HepG2 (cell line): Measurements from ENCODE around the gene KCNN2. TPM values are rescaled to one million over a fixed set of nuclear protein-coding genes. Genes with fewer than 3 reads are reported as not detected.

Source experiments
- ATAC-seq: fragments of 200-7000 bp; cut with Tn5 transposase; 3 replicates; pipeline ENCODE4 v1.9.1; 2020; ENCODE audit warnings: mild to moderate bottlenecking, moderate library complexity
- BruUV-seq: library from RNA; stranded (reverse); fragments of 400-500 nt; replicated peaks from 2 replicates; lab custom pipeline; 2021; lab: Mats Ljungman, UMichigan
- CTCF ChIA-PET: fragments of 300-600 bp; formaldehyde crosslinking; extraction: SDS; loops from one replicate; lab custom pipeline; 2021; ENCODE audit warnings: low total read pairs, inconsistent platforms, low intra/inter-chr PET ratio; lab: Yijun Ruan, JAX
- POLR2A ChIA-PET: fragments of 350-600 bp; sonication (Branson Sonifier 250); formaldehyde crosslinking; loops from one replicate; lab custom pipeline; 2020; ENCODE audit warnings: antibody characterized with exemption, inconsistent platforms; lab: Yijun Ruan, JAX
- DNase-seq: peaks from one replicate; pipeline ENCODE4 v3.0.0-alpha.2; 2015; ENCODE audit warnings: low spot score
- FAIRE-seq: peaks from 3 replicates; lab custom pipeline; 2011; peaks lifted over from hg19 to GRCh38; lab: Jason Lieb, UNC
- H2AFZ ChIP-seq: one replicate; pipeline ENCODE4 v1.6.1; 2011; ENCODE audit warnings: low read length, inconsistent platforms
- H3K27ac ChIP-seq: fragments of 300-600 bp; 3 replicates; pipeline ENCODE4 v1.8.0; 2011; ENCODE audit warnings: mixed run types, mild to moderate bottlenecking, mixed read lengths, low read length, inconsistent platforms; ENCODE audit not compliant: insufficient read depth; ENCODE audit errors: extremely low read length
- H3K27me3 ChIP-seq, 2 experiments: fragments of 200-600 bp in 1 of 2; 2 replicates in 1 of 2; 3 replicates in 1 of 2; pipeline versions ENCODE4 v1.6.0 to v1.8.0; 2011; ENCODE audit warnings: low read length in 2 of 2, mild to moderate bottlenecking in 2 of 2, moderate library complexity in 2 of 2, inconsistent platforms in 1 of 2; ENCODE audit not compliant: insufficient read depth in 2 of 2, control insufficient read depth in 1 of 2
- H3K36me3 ChIP-seq, 2 experiments: fragments of 200-600 bp in 1 of 2; replicated peaks in 1 of 2; 2 replicates in 1 of 2; 3 replicates in 1 of 2; pipeline versions ENCODE4 v1.5.1 to v1.8.0; 2011; ENCODE audit warnings: low read length in 2 of 2, inconsistent platforms in 1 of 2; ENCODE audit not compliant: insufficient read depth in 2 of 2, control insufficient read depth in 1 of 2
- H3K4me1 ChIP-seq: 2 replicates; pipeline ENCODE4 v1.5.1; 2012; ENCODE audit warnings: low read length, inconsistent platforms; ENCODE audit not compliant: insufficient read depth
- H3K4me2 ChIP-seq: 2 replicates; pipeline ENCODE4 v1.6.0; 2011; ENCODE audit warnings: low read depth, low read length, inconsistent platforms
- H3K4me3 ChIP-seq, 3 experiments: fragments of 200-600 bp in 1 of 3; sonication (generic), shearing (Covaris generic) in 1 of 3; replicated peaks in 1 of 3; 2 replicates each; pipeline ENCODE4 v1.5.1; 2011 to 2016; ENCODE audit warnings: low read length in 3 of 3, inconsistent platforms in 2 of 3, low read depth in 2 of 3, mild to moderate bottlenecking in 2 of 3, control low read depth in 1 of 3, mixed read lengths in 1 of 3; ENCODE audit not compliant: insufficient read depth in 1 of 3
- H3K79me2 ChIP-seq: one replicate; pipeline ENCODE4 v1.6.1; 2011; ENCODE audit warnings: low read length, inconsistent platforms; ENCODE audit not compliant: insufficient read depth
- H3K9ac ChIP-seq: 2 replicates; pipeline ENCODE4 v1.6.0; 2011; ENCODE audit warnings: mild to moderate bottlenecking, low read depth, low read length, inconsistent platforms; ENCODE audit not compliant: insufficient read depth
- H3K9me3 ChIP-seq: 2 replicates; pipeline ENCODE4 v1.5.1; 2012; ENCODE audit warnings: mild to moderate bottlenecking, low read length
- H4K20me1 ChIP-seq: 2 replicates; pipeline ENCODE4 v1.6.0; 2011; ENCODE audit warnings: inconsistent platforms, mild to moderate bottlenecking, low read length, moderate library complexity; ENCODE audit not compliant: insufficient read depth
- HES4 ChIP-seq: sonication (generic); formaldehyde crosslinking; IDR thresholded peaks from 2 replicates; pipeline ENCODE4 v1.9.0; 2021; ENCODE audit warnings: mild to moderate bottlenecking, missing genetic modification reagents, borderline replicate concordance
- SNRNP70 ChIP-seq: fragments of 200-400 bp; formaldehyde crosslinking; IDR thresholded peaks from 2 replicates; pipeline ENCODE4 v1.6.1; 2017; ENCODE audit warnings: mild to moderate bottlenecking, low read depth, low read length, moderate library complexity
- U2AF2 ChIP-seq: fragments of 200-400 bp; formaldehyde crosslinking; IDR thresholded peaks from 2 replicates; pipeline ENCODE4 v1.6.1; 2017; ENCODE audit warnings: low read depth, mild to moderate bottlenecking, low read length
- ZNF33A ChIP-seq: sonication (generic); formaldehyde crosslinking; IDR thresholded peaks from 2 replicates; pipeline ENCODE4 v1.5.1; 2020; ENCODE audit warnings: missing genetic modification reagents, mild to moderate bottlenecking, moderate library complexity, borderline replicate concordance
- WGBS: methylation state at CpG from one replicate; pipeline ENCODE4 v1.1.6; 2017; ENCODE audit warnings: low lambda C conversion rate; 5-methylcytosine and 5-hydroxymethylcytosine counted together
- in situ Hi-C: cut with HindIII; loops from 2 replicates; pipeline ENCODE4 v1.10.0; 2017; ENCODE audit warnings: low pct_unique_long_range_greater_than_20kb; ENCODE audit not compliant: extremely low pct_ligation_motif_present
- intact Hi-C: fragments of 100-400 bp; cut with micrococcal nuclease; formaldehyde crosslinking; loops from one replicate; pipeline ENCODE4 v1.10.0; 2022; ENCODE audit not compliant: unreplicated experiment
- polyA plus RNA-seq, 8 experiments: library from polyadenylated mRNA; depleted of rRNA in 3 of 8; stranded (reverse) in 7 of 8; unstranded in 1 of 8; fragments of >200 nt; fragmentation: Illumina TruSeq in 4 of 8; extraction: Trizol in 4 of 8; gene quantifications; 2 replicates each; pipeline versions ENCODE4 v1.2.1 to v1.2.3, GENCODE V29; 2011 to 2016; ENCODE audit warnings: low read depth in 4 of 8, missing spikeins in 1 of 8, mixed read lengths in 1 of 8; ENCODE audit not compliant: insufficient read depth in 1 of 8
- total RNA-seq, 5 experiments: library from RNA; depleted of rRNA; stranded (reverse); fragments of >200 nt; fragmentation: Illumina TruSeq; extraction: Trizol; gene quantifications; 2 replicates each; pipeline ENCODE4 v1.2.3, GENCODE V29; 2016; ENCODE audit warnings: low read depth in 1 of 5
- TF ChIP-seq, protein P1 (sequence below), 2 experiments: sonication (generic) in 1 of 2; formaldehyde crosslinking in 1 of 2; IDR thresholded peaks; 2 replicates each; pipeline versions ENCODE4 v1.5.1 to v1.6.1; 2011 to 2020; ENCODE audit warnings: borderline replicate concordance in 1 of 2, low read depth in 1 of 2, low read length in 1 of 2, mild to moderate bottlenecking in 1 of 2, missing genetic modification reagents in 1 of 2, moderate library complexity in 1 of 2
- TF ChIP-seq, protein P2 (sequence below): sonication (generic); formaldehyde crosslinking; IDR thresholded peaks from 2 replicates; pipeline ENCODE4 v1.4.0; 2020; ENCODE audit warnings: low read depth, missing genetic modification reagents
- TF ChIP-seq, protein P3 (sequence below): sonication (generic); formaldehyde crosslinking; IDR thresholded peaks from 2 replicates; pipeline ENCODE4 v1.9.0; 2021; ENCODE audit warnings: missing genetic modification reagents, borderline replicate concordance

KCNN2 gene
- total and polyA plus RNA-seq, 2 of the 13 experiments (the other 11 are each of a cell fraction or from before 2014, with no cell fraction given): not detected

DNA sequence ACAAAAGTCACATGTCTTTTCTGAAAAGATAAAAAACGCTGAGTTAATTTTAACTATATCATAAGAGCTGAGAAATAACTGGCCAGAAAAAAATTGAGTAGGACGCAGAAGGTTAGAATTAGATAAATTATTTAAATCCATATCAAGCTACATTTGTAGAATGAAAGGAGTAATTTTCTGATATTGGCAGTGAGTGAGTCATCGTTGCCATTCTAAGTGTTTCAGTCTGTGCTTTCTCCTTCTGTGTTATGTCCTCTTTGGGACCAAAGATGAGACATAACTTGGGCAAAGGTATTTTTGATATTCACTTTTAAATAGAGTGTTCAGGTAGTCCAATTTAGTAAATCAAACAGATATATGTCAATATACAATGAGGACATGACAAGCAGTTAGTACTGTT lies 34.4 kb upstream of the KCNN2 start:
- ATAC-seq (no peak), FAIRE-seq (no peak), DNase-seq (no peak)
- TF ChIP-seq HES4 (no peak), SNRNP70 (no peak), U2AF2 (no peak), ZNF33A (CRISPR knock-in tag) (no peak)
- BruUV-seq: no TSS peak
- Histone ChIP-seq H3K4me1 (no peaks in the 10 kb centered on the region), H3K79me2 (no peaks in the 10 kb centered on the region), H3K4me3 (no peak overlapping the region), H3K36me3 (no peaks in the 10 kb centered on the region), H3K27ac (no peak overlapping the region), H3K9ac (no peak overlapping the region), H2AFZ (no peak overlapping the region), H3K27me3 (no peaks in the 10 kb centered on the region), H3K4me2 (no peak overlapping the region), H4K20me1 (no peaks in the 10 kb centered on the region), H3K9me3 (no peaks in the 10 kb centered on the region)
- intact Hi-C loops: no loop called here
- ChIA-PET POLR2A (no interaction called here), CTCF (no interaction called here)
- WGBS: under 1% methylated on average over 3 of the region's 3 CpGs
- in situ Hi-C loops: no loop called here

DNA sequence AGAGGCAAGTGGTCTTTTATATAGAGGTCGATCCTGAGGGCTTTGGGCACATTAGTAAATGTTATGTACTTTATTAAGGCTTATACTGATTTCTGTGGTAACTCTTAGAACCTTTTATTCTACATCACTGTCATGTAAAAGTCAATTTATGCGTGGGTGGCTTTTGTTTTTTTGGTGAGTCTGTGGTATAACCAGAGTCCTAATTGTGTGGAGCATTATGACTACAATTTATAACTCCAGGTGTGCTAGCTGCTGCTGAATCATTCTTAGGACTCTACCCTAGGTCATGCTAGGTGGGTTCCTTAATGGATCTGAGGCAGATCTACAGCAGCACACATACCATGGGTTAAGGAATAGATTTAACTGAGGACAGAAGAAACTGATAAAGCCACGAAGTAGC lies 33.9 kb upstream of the KCNN2 start:
- H3K36me3 ChIP-seq: no peaks in the 10 kb centered on the region
- no peak for DNase-seq
- intact Hi-C loops: no loop called here
- TF ChIP-seq, protein P1, sequence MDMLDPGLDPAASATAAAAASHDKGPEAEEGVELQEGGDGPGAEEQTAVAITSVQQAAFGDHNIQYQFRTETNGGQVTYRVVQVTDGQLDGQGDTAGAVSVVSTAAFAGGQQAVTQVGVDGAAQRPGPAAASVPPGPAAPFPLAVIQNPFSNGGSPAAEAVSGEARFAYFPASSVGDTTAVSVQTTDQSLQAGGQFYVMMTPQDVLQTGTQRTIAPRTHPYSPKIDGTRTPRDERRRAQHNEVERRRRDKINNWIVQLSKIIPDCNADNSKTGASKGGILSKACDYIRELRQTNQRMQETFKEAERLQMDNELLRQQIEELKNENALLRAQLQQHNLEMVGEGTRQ (IDR thresholded peaks at IDR 0.05; ENCODE audit: low read depth, low read length): no peak
- TF ChIP-seq, protein P1 (CRISPR knock-in tag; IDR thresholded peaks at IDR 0.05; ENCODE audit: borderline replicate concordance): no peak
- TF ChIP-seq, protein P2, sequence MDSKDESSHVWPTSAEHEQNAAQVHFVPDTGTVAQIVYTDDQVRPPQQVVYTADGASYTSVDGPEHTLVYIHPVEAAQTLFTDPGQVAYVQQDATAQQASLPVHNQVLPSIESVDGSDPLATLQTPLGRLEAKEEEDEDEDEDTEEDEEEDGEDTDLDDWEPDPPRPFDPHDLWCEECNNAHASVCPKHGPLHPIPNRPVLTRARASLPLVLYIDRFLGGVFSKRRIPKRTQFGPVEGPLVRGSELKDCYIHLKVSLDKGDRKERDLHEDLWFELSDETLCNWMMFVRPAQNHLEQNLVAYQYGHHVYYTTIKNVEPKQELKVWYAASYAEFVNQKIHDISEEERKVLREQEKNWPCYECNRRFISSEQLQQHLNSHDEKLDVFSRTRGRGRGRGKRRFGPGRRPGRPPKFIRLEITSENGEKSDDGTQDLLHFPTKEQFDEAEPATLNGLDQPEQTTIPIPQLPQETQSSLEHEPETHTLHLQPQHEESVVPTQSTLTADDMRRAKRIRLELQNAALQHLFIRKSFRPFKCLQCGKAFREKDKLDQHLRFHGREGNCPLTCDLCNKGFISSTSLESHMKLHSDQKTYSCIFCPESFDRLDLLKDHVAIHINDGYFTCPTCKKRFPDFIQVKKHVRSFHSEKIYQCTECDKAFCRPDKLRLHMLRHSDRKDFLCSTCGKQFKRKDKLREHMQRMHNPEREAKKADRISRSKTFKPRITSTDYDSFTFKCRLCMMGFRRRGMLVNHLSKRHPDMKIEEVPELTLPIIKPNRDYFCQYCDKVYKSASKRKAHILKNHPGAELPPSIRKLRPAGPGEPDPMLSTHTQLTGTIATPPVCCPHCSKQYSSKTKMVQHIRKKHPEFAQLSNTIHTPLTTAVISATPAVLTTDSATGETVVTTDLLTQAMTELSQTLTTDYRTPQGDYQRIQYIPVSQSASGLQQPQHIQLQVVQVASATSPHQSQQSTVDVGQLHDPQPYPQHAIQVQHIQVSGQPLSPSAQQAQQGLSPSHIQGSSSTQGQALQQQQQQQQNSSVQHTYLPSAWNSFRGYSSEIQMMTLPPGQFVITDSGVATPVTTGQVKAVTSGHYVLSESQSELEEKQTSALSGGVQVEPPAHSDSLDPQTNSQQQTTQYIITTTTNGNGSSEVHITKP (CRISPR knock-in tag): no peak
- TF ChIP-seq, protein P3, sequence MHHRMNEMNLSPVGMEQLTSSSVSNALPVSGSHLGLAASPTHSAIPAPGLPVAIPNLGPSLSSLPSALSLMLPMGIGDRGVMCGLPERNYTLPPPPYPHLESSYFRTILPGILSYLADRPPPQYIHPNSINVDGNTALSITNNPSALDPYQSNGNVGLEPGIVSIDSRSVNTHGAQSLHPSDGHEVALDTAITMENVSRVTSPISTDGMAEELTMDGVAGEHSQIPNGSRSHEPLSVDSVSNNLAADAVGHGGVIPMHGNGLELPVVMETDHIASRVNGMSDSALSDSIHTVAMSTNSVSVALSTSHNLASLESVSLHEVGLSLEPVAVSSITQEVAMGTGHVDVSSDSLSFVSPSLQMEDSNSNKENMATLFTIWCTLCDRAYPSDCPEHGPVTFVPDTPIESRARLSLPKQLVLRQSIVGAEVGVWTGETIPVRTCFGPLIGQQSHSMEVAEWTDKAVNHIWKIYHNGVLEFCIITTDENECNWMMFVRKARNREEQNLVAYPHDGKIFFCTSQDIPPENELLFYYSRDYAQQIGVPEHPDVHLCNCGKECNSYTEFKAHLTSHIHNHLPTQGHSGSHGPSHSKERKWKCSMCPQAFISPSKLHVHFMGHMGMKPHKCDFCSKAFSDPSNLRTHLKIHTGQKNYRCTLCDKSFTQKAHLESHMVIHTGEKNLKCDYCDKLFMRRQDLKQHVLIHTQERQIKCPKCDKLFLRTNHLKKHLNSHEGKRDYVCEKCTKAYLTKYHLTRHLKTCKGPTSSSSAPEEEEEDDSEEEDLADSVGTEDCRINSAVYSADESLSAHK (CRISPR knock-in tag): no peak

More for the DNA sequence above, 33.9 kb upstream of the KCNN2 start:
- Histone ChIP-seq H4K20me1 (no peaks in the 10 kb centered on the region), H3K9me3 (no peaks in the 10 kb centered on the region), H3K9ac (no peak overlapping the region), H3K4me2 (no peak overlapping the region), H3K79me2 (no peaks in the 10 kb centered on the region), H3K4me1 (no peaks in the 10 kb centered on the region), H2AFZ (no peak overlapping the region), H3K4me3 (no peak overlapping the region), H3K27ac (no peak overlapping the region), H3K27me3 (no peaks in the 10 kb centered on the region)
- ChIA-PET POLR2A (no interaction called here), CTCF (no interaction called here)
- no TSS peak for BruUV-seq
- FAIRE-seq: no peak
- no peak for ATAC-seq
- in situ Hi-C loops: no loop called here
- WGBS: 0% methylated on average over 3 of the region's 3 CpGs
